ENCODE results near the gene KCNIP4.

The KCNIP4 gene

DNA sequence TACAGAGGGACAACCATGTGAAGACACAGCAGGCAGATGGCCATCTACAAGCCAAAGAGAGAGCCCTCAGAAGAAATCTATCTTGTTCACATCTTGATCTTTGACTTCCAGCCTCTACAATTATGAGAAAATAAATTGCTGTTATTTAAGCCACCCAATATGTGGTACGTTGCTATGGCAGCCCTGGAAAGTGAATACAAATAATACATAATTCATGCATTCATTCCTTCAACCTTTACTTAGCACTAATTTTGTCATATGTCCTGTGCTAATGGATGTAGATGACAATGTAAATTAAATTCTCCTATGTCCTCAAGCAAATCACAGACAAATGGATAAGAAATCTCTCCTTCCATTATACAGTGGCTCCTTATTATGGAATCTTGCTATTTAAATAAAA is 886.7 kb downstream of the KCNIP4 start:
- no peak for DNase-seq (ENCODE audit: low spot score)

DNA sequence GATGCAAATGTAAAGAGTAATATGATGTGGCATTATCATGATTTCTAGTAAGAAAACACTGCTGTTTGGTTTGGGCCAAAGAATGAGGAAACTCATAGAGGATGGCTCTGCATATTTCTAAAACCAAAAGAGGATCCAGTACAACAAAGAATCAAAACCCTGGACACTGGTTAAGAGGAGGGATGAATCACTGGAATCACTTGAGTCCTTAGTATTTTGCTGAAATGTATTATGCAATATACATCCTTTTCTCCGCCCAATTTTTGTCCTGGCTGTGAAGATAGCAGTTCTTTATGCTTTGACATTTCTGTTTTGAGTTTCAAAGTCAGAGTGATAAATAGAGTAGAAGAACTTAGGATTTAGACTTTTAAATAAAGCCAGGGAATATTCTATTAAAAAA is 902.4 kb downstream of the KCNIP4 start:
- DNase-seq (ENCODE audit: low spot score), result no peak

DNA sequence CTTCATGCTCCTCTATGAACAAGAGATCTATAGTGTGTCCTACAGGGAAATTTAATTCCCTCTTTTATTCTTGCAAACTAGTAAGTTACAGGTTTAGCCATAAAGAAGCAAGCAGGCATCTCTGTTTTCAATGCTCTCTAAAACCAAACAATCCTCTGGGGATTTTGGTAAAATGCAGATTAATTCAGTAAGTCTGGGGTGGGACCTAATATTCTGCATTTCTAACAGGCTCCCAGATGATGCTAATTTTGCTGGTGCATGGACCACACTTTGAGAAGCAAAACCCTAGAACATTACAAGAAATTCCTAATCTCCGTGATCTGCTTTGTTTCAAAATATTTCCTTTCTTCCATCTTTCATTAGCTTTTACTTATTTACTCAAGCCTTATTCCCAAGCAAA is 903.5 kb downstream of the KCNIP4 start:
- DNase-seq (ENCODE audit: low spot score), result no peak

DNA sequence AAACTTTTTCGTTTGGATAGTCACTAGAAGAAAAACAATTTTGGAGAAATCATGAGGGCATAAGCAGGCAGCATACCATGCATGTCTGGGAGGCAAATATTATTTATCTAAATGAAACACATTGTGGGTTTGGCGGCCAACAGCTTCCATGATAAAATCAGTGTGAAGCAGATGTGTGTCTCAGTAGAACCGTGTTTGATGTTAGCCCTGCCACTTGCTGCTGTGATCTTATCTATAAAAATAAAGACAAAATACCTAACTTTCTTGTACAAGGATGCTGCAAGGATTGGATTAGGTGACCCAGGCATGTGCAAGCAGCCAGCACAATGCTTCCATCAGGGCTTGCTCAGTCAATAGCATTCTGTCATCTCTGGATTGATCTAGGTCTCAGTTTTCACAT is 906.9 kb downstream of the KCNIP4 start:
- DNase-seq (ENCODE audit: low spot score), result no peak

DNA sequence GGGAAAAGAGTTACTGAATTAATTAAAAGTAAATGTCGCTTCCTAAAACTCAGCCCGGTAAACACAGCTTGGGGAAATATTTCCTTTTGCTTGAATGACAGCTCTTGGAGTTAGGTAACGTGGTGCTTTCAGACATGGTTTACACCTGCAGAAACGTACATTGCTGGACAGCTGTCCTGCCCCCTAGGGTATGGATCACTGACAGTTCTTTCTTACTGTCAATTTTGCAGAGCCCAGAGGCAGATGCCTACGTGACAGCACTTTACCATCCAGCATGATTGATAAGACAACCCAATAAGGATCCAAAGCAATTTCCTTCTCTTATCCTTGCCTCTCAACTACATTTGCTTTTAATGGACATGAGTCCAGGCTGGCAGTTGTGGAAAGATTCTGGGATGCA is 913.8 kb downstream of the KCNIP4 start:
- DNase-seq (ENCODE audit: low spot score), result no peak

DNA sequence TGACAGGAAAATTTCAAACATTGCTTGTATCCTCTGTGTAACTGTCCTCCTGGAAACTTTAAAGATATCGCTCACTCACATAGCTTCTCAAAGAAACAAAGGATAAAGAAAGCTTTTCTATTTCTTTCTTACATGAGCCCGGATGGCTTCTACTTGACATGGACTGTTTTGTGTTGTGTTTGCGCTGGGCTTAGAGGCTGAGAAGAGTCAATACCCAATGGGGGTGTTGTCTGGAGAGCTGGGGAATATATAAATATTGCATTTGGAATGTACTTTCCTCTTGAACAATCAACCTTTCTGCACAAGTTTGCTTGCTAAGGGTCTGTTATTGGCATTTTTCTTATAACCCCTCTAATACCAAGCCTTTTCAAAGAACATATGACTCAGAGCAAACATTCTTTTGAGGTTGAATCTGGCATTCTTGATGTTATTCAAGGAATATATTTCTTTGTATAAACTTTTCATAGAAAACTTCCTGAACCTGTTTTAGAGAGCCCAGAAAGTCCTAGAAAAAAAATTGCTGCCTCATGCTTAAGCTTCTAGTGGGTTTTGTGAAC is 916.4 kb downstream of the KCNIP4 start:
- no peak for DNase-seq (ENCODE audit: low spot score)

DNA sequence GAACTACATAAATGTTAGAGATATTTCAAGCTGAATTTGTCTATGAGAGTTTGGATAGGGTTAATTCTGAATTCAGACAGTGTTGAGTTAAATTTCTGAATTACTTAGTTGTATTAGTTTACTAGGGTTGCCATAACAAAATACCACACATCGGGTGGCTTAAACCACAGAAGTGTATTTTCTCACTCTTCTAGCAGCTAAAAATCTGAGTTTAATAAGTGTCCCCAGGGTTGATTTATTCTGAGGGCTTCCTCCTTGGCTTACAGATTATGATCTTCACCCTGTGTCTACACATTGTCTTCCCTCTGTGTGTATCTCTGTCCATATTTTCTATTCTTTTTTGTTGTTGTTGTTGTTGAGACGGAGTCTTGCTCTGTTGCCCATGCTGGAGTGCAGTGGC is 929.8 kb downstream of the KCNIP4 start:
- no peak for DNase-seq (ENCODE audit: low spot score)

DNA sequence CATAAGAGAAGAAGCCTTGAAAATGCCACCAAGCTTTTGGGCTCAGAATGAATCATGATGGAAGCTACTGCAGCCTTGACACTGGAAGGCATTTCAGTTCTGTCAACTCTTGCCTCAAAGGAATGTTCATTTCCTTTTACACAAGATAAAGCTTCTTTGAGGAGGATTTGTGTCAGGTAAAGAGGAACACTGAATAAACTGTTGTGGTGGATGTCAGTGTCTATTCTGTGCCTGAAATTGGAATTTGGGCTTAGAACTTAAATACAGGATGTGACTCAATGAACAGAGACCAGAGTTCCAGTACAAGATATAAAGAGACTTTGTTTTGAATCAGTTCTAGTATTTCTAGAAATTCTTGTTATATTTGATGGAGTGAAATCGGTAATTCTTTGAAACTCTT is 935.1 kb downstream of the KCNIP4 start:
- no peak for DNase-seq (ENCODE audit: low spot score)

DNA sequence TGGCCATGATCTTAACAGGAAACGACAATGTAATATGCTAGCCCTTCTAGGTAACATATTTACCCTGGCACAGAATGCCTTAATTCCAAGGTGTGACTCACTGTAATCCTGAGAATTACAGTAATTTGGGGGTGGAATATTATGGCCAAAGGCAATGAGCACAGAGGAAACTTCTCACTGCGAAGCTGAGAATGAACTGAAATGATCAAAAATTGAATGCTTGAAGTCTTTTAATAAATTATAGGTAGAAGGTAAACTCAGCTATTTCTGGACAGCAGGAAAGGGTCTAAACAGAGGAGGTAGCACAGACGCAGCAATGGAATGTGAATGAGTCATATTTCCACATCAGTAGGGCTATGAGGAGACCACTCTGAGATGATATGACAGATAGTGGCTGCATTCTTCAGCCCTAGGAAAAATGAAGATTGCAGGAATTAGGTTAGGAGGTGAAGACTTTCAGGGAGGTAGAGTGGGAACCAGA is 935.7 kb downstream of the KCNIP4 start:
- no peak for DNase-seq (ENCODE audit: low spot score)

DNA sequence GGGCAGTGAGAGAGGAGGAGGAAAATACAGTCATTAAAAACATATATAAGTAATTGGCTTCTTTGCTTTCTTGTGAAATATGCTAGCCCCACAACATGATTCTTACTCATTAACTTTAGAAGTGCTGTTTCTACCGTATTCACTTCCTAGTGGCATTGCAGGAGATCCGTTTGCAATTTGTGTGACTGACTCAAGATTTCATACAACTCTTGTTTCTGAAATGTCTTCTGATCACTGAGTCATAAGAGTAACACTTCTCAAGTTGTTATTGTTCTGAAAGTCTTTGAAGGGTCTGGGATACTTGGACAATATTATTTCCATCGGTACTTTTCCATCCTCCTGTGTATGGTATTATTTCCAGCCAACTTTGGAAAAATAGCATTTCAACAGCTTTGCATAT is 937.5 kb downstream of the KCNIP4 start:
- DNase-seq (ENCODE audit: low spot score), result no peak

DNA sequence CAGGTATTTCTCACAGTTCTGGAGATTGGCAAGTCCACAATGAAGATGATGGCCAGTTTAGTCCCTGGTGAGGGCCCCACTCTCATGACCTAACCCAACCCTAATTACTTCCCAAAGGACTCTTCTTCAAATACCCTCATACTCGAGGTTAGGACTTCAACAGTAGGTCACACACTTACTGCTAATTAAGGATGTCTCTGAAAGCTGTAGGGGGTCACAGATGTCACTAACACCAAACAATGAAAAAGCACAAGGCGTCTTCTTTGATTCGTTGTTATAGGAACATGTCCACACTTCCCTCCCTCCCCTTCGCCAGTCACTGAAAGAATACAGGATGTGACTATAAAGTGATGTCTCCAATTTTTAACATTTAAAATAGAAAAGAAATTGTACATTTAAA is 938.6 kb downstream of the KCNIP4 start:
- DNase-seq (ENCODE audit: low spot score), result no peak

DNA sequence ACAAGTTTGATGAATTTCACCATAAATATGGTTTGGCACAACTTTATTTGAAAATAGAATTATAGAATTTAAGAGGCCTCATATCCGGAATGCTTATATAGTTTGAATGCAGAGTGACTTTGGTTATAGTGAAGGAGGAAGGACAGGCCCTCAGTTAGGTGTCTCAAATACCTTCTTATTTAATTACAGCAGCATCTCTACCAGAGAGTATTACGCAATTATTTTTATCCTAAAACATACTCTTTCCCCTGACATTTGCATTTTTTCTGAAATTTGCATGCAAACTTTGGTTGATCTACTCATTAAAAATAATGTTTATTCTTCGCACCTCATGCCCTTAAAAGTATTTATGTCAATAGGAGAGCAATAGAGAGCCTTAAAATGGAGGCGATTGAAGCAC is 942.9 kb downstream of the KCNIP4 start:
- no peak for DNase-seq (ENCODE audit: low spot score)

DNA sequence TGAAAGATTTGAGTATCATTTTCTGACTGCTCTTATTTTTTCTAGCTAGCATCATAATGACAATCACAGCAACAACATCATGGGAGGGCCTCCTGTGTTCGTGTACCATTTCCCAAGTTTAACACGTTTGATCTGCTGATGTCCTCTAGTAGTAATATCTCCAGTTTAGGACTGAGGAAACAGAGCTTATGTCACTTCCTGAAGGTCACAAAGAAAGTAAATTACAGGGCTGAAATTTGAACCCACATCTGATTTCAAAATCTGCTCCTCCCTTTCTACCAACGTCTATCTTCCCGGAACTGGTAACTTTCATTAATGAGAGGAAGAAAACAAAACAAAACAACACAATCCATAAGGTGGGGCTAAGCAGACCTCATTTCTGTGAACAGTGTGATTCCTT is 945.6 kb downstream of the KCNIP4 start:
- no peak for DNase-seq (ENCODE audit: low spot score)

DNA sequence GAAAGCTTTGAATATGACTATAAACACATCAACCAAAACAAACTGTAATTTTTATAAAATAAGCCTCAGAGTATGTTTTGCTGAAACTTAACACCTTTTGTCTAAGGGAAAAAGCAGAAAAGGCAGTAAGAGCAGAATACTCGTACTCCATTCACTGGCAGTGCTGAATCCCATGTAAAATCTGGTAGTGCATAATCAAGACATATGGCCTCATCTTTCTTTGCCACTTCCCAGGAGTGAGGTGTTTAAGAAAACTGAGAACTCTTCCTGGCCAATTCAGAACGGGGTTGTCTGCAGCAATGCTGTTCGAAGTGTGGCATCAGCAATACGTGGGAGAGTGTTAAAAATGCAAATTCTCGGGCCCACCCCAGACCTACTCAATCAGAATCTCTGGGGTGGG is 946.3 kb downstream of the KCNIP4 start:
- DNase-seq (ENCODE audit: low spot score), result no peak

DNA sequence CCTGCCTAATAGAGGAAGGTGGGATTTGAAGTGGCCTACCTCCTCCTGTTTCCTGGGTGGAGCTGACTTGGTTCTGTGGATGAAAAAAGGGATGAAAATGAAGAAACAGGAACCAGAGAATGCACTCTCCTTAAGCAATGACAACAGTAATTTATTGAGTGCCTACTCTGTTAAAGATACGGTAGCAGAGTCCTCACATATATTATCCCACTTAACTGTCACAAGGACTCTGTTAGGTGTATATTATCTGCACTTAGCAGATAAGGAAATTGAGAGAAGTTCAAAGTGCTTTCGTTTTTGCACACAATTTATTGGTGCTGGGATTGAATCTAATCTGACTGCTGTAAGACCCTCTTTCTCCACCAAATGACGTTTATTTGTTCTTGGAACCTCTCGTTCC is 947.1 kb downstream of the KCNIP4 start:
- DNase-seq (ENCODE audit: low spot score), result no peak

DNA sequence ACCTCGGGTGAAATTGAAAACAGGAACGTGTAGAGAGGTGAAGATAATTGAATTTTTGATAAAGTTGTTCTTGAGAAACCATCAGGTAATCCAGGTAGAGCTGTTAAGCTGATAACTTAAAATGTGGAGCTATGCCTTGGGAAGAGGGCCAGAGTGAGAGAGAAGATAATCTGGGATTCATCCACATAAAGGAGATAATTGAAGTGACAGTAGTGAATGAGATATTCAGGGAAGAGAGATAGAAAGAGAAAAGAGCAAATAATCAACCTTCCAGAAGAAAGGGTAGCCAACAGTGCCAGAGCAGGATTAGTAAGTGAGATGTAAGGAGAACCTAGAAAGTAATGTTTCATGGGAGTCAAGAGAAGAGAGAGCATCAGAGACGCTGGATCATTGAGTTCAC is 950.7 kb downstream of the KCNIP4 start:
- DNase-seq (ENCODE audit: low spot score), result no peak

DNA sequence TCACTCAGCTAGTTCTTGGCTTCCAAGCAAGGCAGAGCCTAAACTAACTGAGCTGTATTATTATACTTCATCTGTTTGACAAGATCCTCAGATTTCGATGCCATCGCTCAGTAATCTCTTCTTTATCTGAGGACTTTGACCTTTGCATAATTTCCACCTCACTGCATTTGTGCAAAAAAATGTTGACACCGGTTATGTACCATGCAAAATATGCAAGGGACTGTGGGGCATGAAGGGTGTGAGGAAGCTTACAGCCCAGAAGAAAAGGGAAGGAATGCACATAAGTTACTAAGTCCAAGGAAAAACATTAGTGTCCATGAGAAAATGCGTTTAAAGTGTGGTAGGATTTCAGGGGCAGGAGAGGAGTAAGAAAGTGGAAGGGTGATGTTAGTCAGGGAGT is 953.0 kb downstream of the KCNIP4 start:
- DNase-seq (ENCODE audit: low spot score), result no peak

DNA sequence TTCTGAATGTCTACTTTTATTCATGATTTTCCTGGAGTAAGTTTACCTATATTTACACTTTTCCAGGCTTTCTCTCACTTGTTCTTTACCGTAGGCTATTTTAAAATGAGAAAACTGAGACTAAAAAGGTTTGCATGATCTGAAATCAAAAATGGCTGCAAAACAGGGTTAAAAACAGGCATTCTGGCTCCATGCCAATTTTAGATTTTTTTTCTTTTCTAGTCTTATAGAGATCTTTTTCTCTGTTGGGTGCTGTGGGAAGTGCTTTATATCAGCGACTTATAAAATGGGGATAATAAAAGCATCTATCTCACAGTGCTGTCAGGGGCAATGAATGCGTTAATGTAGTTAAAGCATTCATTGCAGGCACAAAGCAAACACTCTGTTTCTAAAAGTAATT is 953.6 kb downstream of the KCNIP4 start:
- no peak for DNase-seq (ENCODE audit: low spot score)

DNA sequence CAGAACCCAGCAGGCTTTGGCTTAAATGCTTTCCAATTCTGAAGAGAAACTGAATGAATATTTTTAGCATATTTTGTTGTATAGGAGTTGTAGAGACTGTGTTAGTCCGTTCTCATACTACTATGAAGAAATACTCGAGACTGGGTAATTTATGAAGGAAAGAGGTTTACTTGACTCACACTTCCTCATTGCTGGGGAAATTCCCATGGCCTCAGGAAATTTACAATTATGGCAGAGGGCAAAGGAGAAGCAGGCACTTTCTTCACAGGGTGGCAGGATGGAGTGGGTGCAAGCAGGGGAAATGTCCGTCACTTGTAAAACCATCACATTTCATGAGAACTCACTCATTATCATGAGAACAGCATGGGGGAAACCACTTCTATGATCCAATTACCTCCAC is 956.6 kb downstream of the KCNIP4 start:
- no peak for DNase-seq (ENCODE audit: low spot score)

DNA sequence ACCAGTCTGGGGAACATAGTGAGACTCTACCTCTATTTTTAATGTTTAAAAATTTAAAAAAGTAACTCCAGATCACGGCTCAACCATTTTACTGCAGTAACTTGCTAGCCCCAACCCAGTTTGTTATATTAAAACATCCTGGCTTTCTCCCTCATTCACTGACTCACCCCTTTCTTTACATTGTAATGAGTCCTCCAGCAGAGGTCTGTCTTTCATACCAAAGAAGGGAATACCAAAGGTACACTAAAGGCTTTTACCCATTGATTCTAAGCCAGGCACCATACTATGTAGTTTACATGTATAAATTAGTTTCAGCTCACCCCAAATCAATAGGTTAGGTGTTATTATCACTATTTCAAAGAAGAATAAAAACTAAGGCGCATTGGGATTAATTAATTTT is 961.4 kb downstream of the KCNIP4 start:
- no peak for DNase-seq (ENCODE audit: low spot score)

DNA sequence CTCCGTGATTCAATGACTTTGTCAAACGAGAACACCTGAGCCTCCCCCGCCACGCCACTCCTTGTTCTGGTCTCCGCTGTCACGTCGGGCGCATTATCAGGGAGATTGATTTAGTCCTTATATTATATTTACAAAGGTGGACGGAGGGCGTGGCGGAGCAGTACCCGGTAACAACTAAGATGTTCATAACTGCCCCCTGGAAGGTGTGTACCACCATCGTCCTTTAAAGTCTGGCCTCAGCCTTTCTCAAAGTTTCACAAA is 964.1 kb downstream of the KCNIP4 start:
- no peak for DNase-seq (ENCODE audit: low spot score)

DNA sequence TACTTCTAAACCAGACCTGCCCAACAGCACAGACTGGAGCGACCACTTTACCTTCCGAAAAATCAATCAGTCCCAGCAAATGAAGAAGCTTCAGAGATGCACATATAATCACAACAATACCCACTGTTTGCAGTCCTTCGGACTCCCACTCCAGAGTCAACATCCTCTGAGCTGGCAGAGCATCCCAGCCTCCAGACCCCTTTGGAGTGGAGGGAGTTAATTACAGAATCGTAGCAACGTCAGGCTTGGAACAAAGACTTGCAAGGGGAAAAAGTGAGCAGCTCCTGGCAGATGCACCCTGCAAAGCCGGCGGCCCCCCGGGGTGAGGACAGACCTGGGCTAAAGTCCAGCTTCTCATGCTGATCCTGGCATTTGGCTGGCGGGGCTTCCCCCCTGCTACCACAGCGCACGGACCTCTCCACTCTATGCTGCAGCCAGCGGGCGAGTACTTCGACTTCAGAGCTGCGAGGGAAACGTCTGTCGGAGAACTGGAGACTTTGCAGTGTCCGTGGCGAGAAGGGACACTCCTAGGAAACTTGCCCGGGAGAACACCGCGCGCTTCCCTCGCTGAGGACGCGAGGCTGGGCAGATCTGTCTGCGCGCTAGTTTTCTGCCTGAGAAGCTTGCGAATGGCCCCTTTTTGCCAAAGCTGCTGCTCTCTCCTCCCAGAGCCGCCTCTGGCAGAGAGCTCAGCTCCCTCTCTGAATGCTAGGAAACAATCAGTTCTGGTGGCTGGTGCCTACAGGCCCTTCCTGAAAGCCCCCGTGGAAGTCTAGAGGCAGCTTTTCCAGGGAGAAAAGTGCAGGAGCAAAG is 964.6 kb downstream of the KCNIP4 start:
- no peak for DNase-seq (ENCODE audit: low spot score)

DNA sequence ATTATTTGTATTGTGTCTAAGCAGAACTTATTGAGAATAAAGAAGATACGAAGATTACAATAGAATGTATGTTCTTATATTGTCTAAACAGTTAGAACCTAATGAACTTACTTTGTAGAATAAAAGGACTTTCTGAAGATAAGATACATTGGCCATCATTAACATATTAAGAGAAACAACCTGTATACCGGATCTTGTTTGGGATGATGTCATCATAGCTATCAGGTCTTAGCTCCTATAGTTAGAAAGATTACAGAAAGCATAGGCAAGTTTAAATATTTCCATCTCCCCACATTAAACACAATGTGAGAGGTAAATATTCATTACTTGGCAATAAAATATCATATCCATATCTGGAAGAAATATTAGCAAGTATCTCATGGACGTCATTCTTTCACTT is 966.0 kb downstream of the KCNIP4 start:
- no peak for DNase-seq (ENCODE audit: low spot score)

DNA sequence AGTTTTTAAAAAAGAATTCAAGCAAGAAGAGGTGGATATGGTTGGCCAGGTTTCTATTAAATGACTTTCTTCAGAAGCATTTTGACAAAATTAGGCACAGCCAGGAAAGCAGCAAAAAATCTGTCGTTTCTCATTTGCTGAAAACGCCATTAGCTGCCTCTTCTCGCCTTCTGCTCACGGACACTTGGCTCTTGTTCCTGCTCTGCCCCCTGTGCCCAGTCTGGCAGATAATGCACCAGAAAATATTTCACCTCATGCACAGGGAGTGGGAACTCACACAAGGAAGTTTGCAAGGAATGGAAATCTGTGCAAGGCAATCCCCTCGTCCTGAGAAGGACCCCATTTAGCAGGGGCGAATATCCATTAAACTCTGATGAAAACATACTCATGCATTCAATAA is 988.3 kb downstream of the KCNIP4 start:
- no peak for DNase-seq (ENCODE audit: low spot score)
